HEK293 (cell line): Measurements from ENCODE around the gene FGF7.

Source experiments
- CTCF ChIA-PET: fragments of 350-600 bp; formaldehyde crosslinking; extraction: SDS; loops from one replicate; lab custom pipeline; 2021; ENCODE audit warnings: antibody characterized with exemption; lab: Yijun Ruan, JAX
- POLR2A ChIA-PET: fragments of 300-600 bp; formaldehyde crosslinking; extraction: SDS; loops from one replicate; lab custom pipeline; 2020; ENCODE audit warnings: antibody characterized with exemption, inconsistent platforms; lab: Yijun Ruan, JAX
- H3K27ac ChIP-seq: fragments of 200-500 bp; sonication (Bioruptor generic); 2 replicates; pipeline ENCODE4 v1.5.1; 2014; ENCODE audit warnings: low read depth, low read length, control low read depth, inconsistent platforms; ENCODE audit errors: extremely low read depth
- H3K36me3 ChIP-seq, 2 experiments: fragments of 200-500 bp in 1 of 2; sonication (Bioruptor generic) in 1 of 2; 1 replicate in 1 of 2; 2 replicates in 1 of 2; pipeline ENCODE4 v1.5.1; 2014 to 2017; ENCODE audit warnings: inconsistent platforms in 2 of 2, low read length in 2 of 2; ENCODE audit not compliant: control insufficient read depth in 2 of 2, insufficient read depth in 1 of 2
- H3K4me1 ChIP-seq: fragments of 200-500 bp; sonication (Bioruptor generic); 2 replicates; pipeline ENCODE4 v1.5.1; 2014; ENCODE audit warnings: mild to moderate bottlenecking, low read length, inconsistent platforms; ENCODE audit not compliant: control insufficient read depth, insufficient read depth
- H3K4me3 ChIP-seq: 2 replicates; pipeline ENCODE4 v1.5.1; 2011; ENCODE audit warnings: low read depth, mild to moderate bottlenecking, control low read depth, low read length, moderate library complexity
- H3K9me3 ChIP-seq: fragments of 200-500 bp; sonication (Bioruptor generic); 2 replicates; pipeline ENCODE4 v1.5.1; 2014; ENCODE audit warnings: low read depth, low read length, inconsistent platforms; ENCODE audit not compliant: control insufficient read depth, insufficient read depth
- HOXA7 ChIP-seq: sonication (generic); formaldehyde crosslinking; IDR thresholded peaks from 2 replicates; pipeline ENCODE4 v1.8.1; 2022; ENCODE audit warnings: missing genetic modification reagents, borderline replicate concordance
- ZBTB21 ChIP-seq: fragments of 450-650 bp; formaldehyde crosslinking; IDR thresholded peaks from 2 replicates; pipeline ENCODE4 v1.5.1; 2017; ENCODE audit warnings: missing biosample characterization, missing genetic modification characterization
- ZBTB49 ChIP-seq: fragments of 450-650 bp; formaldehyde crosslinking; IDR thresholded peaks from 2 replicates; pipeline ENCODE4 v1.5.1; 2016; ENCODE audit warnings: missing biosample characterization, missing genetic modification characterization, low read depth
- ZFP3 ChIP-seq: fragments of 450-650 bp; formaldehyde crosslinking; IDR thresholded peaks from 2 replicates; pipeline ENCODE4 v1.5.1; 2016; ENCODE audit warnings: low read depth, missing biosample characterization, missing genetic modification characterization
- ZNF140 ChIP-seq: fragments of 450-650 bp; formaldehyde crosslinking; IDR thresholded peaks from 2 replicates; pipeline ENCODE4 v1.5.1; 2016; ENCODE audit warnings: missing biosample characterization, missing genetic modification characterization
- ZNF155 ChIP-seq: fragments of 450-650 bp; formaldehyde crosslinking; IDR thresholded peaks from 2 replicates; pipeline ENCODE4 v1.5.1; 2016; ENCODE audit warnings: missing biosample characterization, missing genetic modification characterization
- ZNF211 ChIP-seq: fragments of 450-650 bp; formaldehyde crosslinking; IDR thresholded peaks from 2 replicates; pipeline ENCODE4 v1.5.1; 2016; ENCODE audit warnings: low read depth, missing biosample characterization, missing genetic modification characterization
- ZNF214 ChIP-seq: fragments of 450-650 bp; formaldehyde crosslinking; IDR thresholded peaks from 2 replicates; pipeline ENCODE4 v1.5.1; 2017; ENCODE audit warnings: missing biosample characterization, mild to moderate bottlenecking, missing genetic modification characterization, borderline replicate concordance
- ZNF24 ChIP-seq: fragments of 450-650 bp; formaldehyde crosslinking; IDR thresholded peaks from 2 replicates; pipeline ENCODE4 v1.5.1; 2016; ENCODE audit warnings: missing biosample characterization, missing genetic modification characterization
- ZNF274 ChIP-seq, 2 experiments: fragments of 200-500 bp in 1 of 2; fragments of 450-650 bp in 1 of 2; sonication (Bioruptor generic) in 1 of 2; formaldehyde crosslinking in 1 of 2; IDR thresholded peaks; 2 replicates each; pipeline versions ENCODE4 v1.5.1 to v1.6.1; 2014 to 2016; ENCODE audit warnings: borderline replicate concordance in 1 of 2, inconsistent platforms in 1 of 2, low read length in 1 of 2, missing biosample characterization in 1 of 2, missing genetic modification characterization in 1 of 2
- ZNF292 ChIP-seq: fragments of 450-650 bp; formaldehyde crosslinking; IDR thresholded peaks from 2 replicates; pipeline ENCODE4 v1.5.1; 2016; ENCODE audit warnings: low read depth, missing biosample characterization, missing genetic modification characterization, borderline replicate concordance
- ZNF510 ChIP-seq: fragments of 450-650 bp; formaldehyde crosslinking; IDR thresholded peaks from 2 replicates; pipeline ENCODE4 v1.5.1; 2018; ENCODE audit warnings: mild to moderate bottlenecking, missing genetic modification characterization, missing biosample characterization; ENCODE audit not compliant: insufficient replicate concordance
- ZNF558 ChIP-seq: fragments of 450-650 bp; formaldehyde crosslinking; IDR thresholded peaks from 2 replicates; pipeline ENCODE4 v1.5.1; 2016; ENCODE audit warnings: missing biosample characterization, missing genetic modification characterization
- ZNF768 ChIP-seq: fragments of 450-650 bp; formaldehyde crosslinking; IDR thresholded peaks from 2 replicates; pipeline ENCODE4 v1.5.1; 2018; ENCODE audit warnings: missing biosample characterization, mild to moderate bottlenecking, missing genetic modification characterization
- ZSCAN16 ChIP-seq: fragments of 450-650 bp; formaldehyde crosslinking; IDR thresholded peaks from 2 replicates; pipeline ENCODE4 v1.5.1; 2016; ENCODE audit warnings: missing biosample characterization, missing genetic modification characterization
- ZSCAN18 ChIP-seq: fragments of 450-650 bp; formaldehyde crosslinking; IDR thresholded peaks from 2 replicates; pipeline ENCODE4 v1.5.1; 2016; ENCODE audit warnings: missing biosample characterization, missing genetic modification characterization

FGF7 gene

GRCh38 chr15:49430046-49430445, 7.0 kb downstream of the FGF7 start:
- no peak overlapping the region for H3K4me3 ChIP-seq
- CTCF ChIA-PET, result no interaction called here
- TF ChIP-seq ZNF510 (tag by site-specific recombination) (no peak), ZSCAN16 (tag by site-specific recombination) (no peak), ZSCAN18 (tag by site-specific recombination) (no peak)

GRCh38 chr15:49435174-49435573, 12.1 kb downstream of the FGF7 start:
- no peak for TF ChIP-seq ZNF211 (tag by site-specific recombination)
- no peak for TF ChIP-seq ZNF24 (tag by site-specific recombination)
- TF ChIP-seq HOXA7, result no peak
- TF ChIP-seq ZNF274 (IDR thresholded peaks at IDR 0.05; ENCODE audit: low read length), result no peak
- no peak for TF ChIP-seq ZNF274 (tag by site-specific recombination; IDR thresholded peaks at IDR 0.05; ENCODE audit: borderline replicate concordance)
- no peak for TF ChIP-seq ZFP3 (tag by site-specific recombination)
- no peak for TF ChIP-seq ZNF140 (tag by site-specific recombination)
- H3K4me1 ChIP-seq, result no peaks in the 10 kb centered on the region
- H3K36me3 ChIP-seq, result no peaks in the 10 kb centered on the region
- CTCF ChIA-PET, result no interaction called here
- no peaks in the 10 kb centered on the region for H3K9me3 ChIP-seq
- POLR2A ChIA-PET, result no interaction called here
- H3K27ac ChIP-seq, result no peak overlapping the region
- no peak overlapping the region for H3K4me3 ChIP-seq

More at GRCh38 chr15:49430046-49430445, 7.0 kb downstream of the FGF7 start:
- POLR2A ChIA-PET, result no interaction called here
- Histone ChIP-seq H3K4me1 (no peaks in the 10 kb centered on the region), H3K27ac (no peak overlapping the region), H3K9me3 (no peaks in the 10 kb centered on the region), H3K36me3 (no peaks in the 10 kb centered on the region)

- no peaks in the 10 kb centered on the region for H3K9me3 ChIP-seq
- H3K36me3 ChIP-seq, result no peaks in the 10 kb centered on the region
- no peaks in the 10 kb centered on the region for H3K4me1 ChIP-seq
- CTCF ChIA-PET, result interaction anchor here (0.7 kb wide), 1 partner anchor 32 kb away, joined by 3 read pairs; no protein-coding TSS in a partner anchor
- no peak overlapping the region for H3K4me3 ChIP-seq
- H3K27ac ChIP-seq, result no peak overlapping the region
- TF ChIP-seq ZBTB49 (tag by site-specific recombination), result no peak
- no peak for TF ChIP-seq ZNF292
- TF ChIP-seq ZNF214, result no peak
- TF ChIP-seq ZNF155, result no peak
- no peak for TF ChIP-seq ZBTB21
- TF ChIP-seq ZNF558 (tag by site-specific recombination), result no peak
- no peak for TF ChIP-seq ZNF768 (tag by site-specific recombination)
- TF ChIP-seq, all 188 proteins: peak for 0
- POLR2A ChIA-PET, result no interaction called here
Observed at GRCh38 chr15:49436751-49437150, 13.7 kb downstream of the FGF7 start.
